Activated CD8-positive, alpha-beta T cell treated with anti-CD3 and anti-CD28 coated beads for 36 hours (primary cell): ENCODE results near the gene SHE. TPM values are rescaled to one million over a fixed set of nuclear protein-coding genes. Genes with fewer than 3 reads are reported as not detected.
"Not testable (repeated sequence)": the region's sequence is repeated elsewhere in the genome, so short reads cannot be mapped to it uniquely, and the experiment has no call there.

Source experiments
- ATAC-seq: fragments of 200-7000 bp; cut with Tn5 transposase; one replicate; pipeline ENCODE4 v1.10.0; 2021; ENCODE audit warnings: mild to moderate bottlenecking, moderate library complexity
- CTCF ChIA-PET: fragments of 350-600 bp; sonication (Branson Sonifier 250); formaldehyde crosslinking; loops from one replicate; lab custom pipeline; 2021; ENCODE audit warnings: antibody characterized with exemption; lab: Charles Lee
- POLR2A ChIA-PET: fragments of 350-600 bp; sonication (Branson Sonifier 250); formaldehyde crosslinking; loops from one replicate; lab custom pipeline; 2021; ENCODE audit warnings: antibody characterized with exemption; lab: Charles Lee
- DNase-seq: peaks from one replicate; pipeline ENCODE4 v3.0.0-alpha.2; 2020
- H3K27ac Mint-ChIP-seq: one replicate; pipeline ENCODE4 v1.8.0; 2021; ENCODE audit warnings: mild to moderate bottlenecking, mixed read lengths
- H3K27me3 Mint-ChIP-seq: one replicate; pipeline ENCODE4 v1.8.0; 2021; ENCODE audit warnings: mixed read lengths
- H3K36me3 Mint-ChIP-seq: one replicate; pipeline ENCODE4 v1.8.0; 2021; ENCODE audit warnings: low read depth, mixed read lengths
- H3K4me1 Mint-ChIP-seq: one replicate; pipeline ENCODE4 v1.8.0; 2021; ENCODE audit warnings: low read depth, mixed read lengths
- H3K4me3 Mint-ChIP-seq: one replicate; pipeline ENCODE4 v1.8.0; 2021; ENCODE audit warnings: mild to moderate bottlenecking, moderate library complexity, mixed read lengths
- H3K9me3 Mint-ChIP-seq: one replicate; pipeline ENCODE4 v1.8.0; 2021; ENCODE audit warnings: mixed read lengths
- intact Hi-C: fragments of 100-400 bp; cut with micrococcal nuclease; formaldehyde crosslinking; loops from one replicate; pipeline ENCODE4 v1.10.0; 2022
- total RNA-seq, 2 experiments: library from RNA; stranded (reverse); gene quantifications; one replicate each; pipeline ENCODE4 v1.2.3, GENCODE V29; 2021
- TF ChIP-seq, protein P1 (sequence below): fragments of 200-600 bp; IDR thresholded peaks from one replicate; pipeline ENCODE4 v1.8.0; 2022; ENCODE audit warnings: antibody characterized with exemption, mild to moderate bottlenecking

SHE gene
- total RNA-seq, 2 experiments from 2014 or later: not detected

DNA sequence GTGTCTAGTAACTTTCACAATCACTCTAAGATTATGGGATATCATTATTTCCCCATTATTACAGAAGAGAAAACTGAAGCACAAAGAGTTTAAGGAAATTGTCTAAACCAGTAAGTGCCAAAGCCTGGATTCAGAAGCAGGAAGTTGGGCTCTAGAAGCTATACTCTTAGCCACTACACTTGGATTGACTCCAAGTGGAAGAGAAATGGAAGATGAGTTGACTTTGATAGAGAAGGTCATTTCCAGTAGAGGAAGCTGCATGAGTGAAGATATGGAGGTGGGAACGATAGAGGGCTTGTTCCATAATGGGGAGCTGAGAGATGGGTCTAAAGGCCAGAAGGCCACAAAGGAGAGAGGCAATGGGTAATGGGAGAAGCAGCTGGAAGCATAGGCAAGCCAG lies 11.9 kb downstream of the SHE start:
- no peaks in the 10 kb centered on the region for H3K9me3 Mint-ChIP-seq
- CTCF ChIA-PET: interaction anchor here (1.6 to 4.7 kb wide), 2 partner anchors 10 to 56 kb away, joined by 5 to 30 read pairs; no protein-coding TSS in a partner anchor
- H3K27ac Mint-ChIP-seq: no peak overlapping the region
- POLR2A ChIA-PET: interaction anchor here (1.0 kb wide), 1 partner anchor 83 kb away, joined by 3 read pairs; no protein-coding TSS in a partner anchor
- DNase-seq (no peak), ATAC-seq (no peak)
- peaks cover 23% of the 10 kb centered on the region for H3K4me1 Mint-ChIP-seq
- intact Hi-C loops: no loop called here
- TF ChIP-seq, protein P1, sequence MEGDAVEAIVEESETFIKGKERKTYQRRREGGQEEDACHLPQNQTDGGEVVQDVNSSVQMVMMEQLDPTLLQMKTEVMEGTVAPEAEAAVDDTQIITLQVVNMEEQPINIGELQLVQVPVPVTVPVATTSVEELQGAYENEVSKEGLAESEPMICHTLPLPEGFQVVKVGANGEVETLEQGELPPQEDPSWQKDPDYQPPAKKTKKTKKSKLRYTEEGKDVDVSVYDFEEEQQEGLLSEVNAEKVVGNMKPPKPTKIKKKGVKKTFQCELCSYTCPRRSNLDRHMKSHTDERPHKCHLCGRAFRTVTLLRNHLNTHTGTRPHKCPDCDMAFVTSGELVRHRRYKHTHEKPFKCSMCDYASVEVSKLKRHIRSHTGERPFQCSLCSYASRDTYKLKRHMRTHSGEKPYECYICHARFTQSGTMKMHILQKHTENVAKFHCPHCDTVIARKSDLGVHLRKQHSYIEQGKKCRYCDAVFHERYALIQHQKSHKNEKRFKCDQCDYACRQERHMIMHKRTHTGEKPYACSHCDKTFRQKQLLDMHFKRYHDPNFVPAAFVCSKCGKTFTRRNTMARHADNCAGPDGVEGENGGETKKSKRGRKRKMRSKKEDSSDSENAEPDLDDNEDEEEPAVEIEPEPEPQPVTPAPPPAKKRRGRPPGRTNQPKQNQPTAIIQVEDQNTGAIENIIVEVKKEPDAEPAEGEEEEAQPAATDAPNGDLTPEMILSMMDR: no peak
- H3K36me3 Mint-ChIP-seq: no peaks in the 10 kb centered on the region
- H3K4me3 Mint-ChIP-seq: no peak overlapping the region
- H3K27me3 Mint-ChIP-seq: peaks cover 6% of the 10 kb centered on the region

DNA sequence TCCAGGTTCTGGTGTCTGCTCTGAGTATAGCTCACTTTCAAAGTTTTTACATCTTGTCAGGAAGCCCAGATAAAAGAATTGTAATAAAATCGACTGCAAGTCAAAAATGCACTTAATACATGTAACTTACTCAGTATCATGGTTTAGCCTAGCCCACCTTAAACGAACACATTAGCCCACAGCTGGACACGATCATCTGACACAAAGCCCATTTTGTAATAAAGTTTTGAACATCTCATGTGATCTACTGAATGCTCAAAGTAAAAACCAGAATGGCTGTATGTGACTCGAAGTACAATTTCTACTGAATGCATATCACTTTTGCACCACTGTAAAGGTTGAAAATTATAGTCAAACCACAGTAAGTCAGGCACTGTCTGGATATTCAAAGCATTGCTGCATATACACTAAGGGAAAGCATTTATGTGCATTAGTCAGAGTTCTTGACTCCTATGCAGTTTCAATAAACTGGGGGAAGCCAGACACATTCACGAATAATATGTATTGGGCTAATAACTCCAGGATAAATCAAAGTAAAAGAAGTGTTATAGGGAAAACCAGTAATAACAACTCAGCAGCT lies 12.4 kb downstream of the SHE start:
- H3K27me3 Mint-ChIP-seq: peaks cover 6% of the 10 kb centered on the region

DNA sequence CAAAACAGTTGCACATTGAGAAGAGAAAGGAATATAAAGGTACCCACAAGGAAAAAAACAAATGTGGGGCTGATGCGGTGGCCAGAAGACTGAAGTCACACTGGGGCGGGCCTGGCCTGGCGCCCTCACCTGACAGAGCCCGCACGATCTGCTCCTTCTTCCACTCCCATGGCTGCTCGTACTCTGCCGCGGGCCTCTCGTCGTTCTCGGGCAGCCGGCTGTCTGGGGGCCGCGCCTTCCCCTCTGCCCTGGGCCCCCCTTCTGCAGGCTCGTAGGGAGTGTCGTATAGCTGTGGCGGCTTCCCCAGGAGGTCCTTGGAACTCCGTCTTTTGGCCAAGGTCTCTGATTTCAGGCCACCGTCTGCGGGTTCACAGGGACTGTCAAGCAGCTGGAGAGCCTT lies 13.3 kb downstream of the SHE start:
- intact Hi-C loops: no loop called here
- H3K27ac Mint-ChIP-seq: no peak overlapping the region
- no peaks in the 10 kb centered on the region for H3K36me3 Mint-ChIP-seq
- DNase-seq: no peak
- TF ChIP-seq, protein P1: no peak
- no peaks in the 10 kb centered on the region for H3K9me3 Mint-ChIP-seq
- peaks cover 6% of the 10 kb centered on the region for H3K27me3 Mint-ChIP-seq
- POLR2A ChIA-PET: no interaction called here
- no peak overlapping the region for H3K4me3 Mint-ChIP-seq
- H3K4me1 Mint-ChIP-seq: peaks cover 22% of the 10 kb centered on the region
- CTCF ChIA-PET: interaction anchor here (4.7 kb wide), 1 partner anchor 9 kb away, joined by 30 read pairs; no protein-coding TSS in a partner anchor
- no peak for ATAC-seq

More for the DNA sequence above, 12.4 kb downstream of the SHE start:
- TF ChIP-seq, protein P1: no peak
- Mint-ChIP-seq H3K9me3 (no peaks in the 10 kb centered on the region), H3K4me1 (peaks cover 23% of the 10 kb centered on the region), H3K36me3 (no peaks in the 10 kb centered on the region), H3K4me3 (no peak overlapping the region), H3K27ac (no peak overlapping the region)
- DNase-seq (no peak), ATAC-seq (no peak)
- POLR2A ChIA-PET: interaction anchor here (1.0 kb wide), 1 partner anchor 83 kb away, joined by 3 read pairs; no protein-coding TSS in a partner anchor
- CTCF ChIA-PET: interaction anchor here (1.6 to 4.7 kb wide), 2 partner anchors 10 to 57 kb away, joined by 5 to 30 read pairs; no protein-coding TSS in a partner anchor
- intact Hi-C loops: no loop called here

DNA sequence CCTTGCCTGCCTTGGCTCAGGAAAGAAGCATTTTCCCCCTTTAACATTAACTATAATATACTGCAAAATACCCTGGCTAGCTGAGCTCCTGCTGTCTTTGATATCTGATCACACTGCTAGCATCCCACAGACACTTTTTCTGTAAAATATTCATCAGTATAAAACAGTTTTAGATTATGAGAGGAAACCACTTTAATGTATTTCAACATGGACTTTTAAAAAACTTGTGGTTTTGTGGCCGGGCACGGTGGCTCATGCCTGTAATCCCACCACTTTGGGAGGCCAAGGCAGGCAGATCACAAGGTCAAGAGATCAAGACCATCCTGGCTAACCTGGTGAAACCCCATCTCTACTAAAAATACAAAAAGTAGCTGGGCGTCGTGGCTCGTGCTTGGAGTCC lies 15.5 kb downstream of the SHE start:
- POLR2A ChIA-PET, intact Hi-C loops, H3K4me1 Mint-ChIP-seq, H3K27ac Mint-ChIP-seq, H3K9me3 Mint-ChIP-seq, H3K36me3 Mint-ChIP-seq, H3K4me3 Mint-ChIP-seq, DNase-seq, H3K27me3 Mint-ChIP-seq, ATAC-seq: not testable (repeated sequence)
- CTCF ChIA-PET: interaction anchor here (0.8 to 4.7 kb wide), 4 partner anchors 7 to 60 kb away, joined by 3 to 30 read pairs (median 4); no protein-coding TSS in a partner anchor

DNA sequence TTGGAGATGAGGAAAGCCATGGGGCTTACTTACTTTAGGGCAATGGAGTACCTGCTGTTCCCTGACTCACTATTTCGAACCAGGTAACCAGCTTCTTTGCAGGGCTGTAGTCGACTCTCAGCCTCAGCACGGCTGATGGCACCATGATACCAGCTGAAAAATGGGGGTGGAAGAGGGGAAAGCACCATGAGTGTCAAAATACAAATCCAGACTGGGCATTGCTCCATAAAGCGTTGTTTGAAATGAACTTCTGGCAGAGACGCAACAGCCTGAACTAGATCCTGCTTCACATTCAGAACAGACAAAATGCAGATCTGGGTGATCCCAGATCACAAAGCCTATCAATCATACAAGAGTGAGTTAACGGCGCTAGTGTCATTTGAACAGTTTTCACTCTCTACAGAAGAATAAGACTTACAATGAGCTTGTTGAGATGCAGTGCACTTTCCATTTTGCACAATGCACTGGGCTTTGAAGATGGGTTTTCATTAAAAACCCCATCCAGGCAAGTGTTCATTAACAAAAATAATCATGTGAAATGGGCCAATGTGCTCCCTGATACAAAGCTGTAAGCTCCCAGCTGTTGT lies 16.2 kb downstream of the SHE start:
- intact Hi-C loops: no loop called here
- no peak for DNase-seq
- ChIA-PET CTCF (interaction anchor here (0.8 to 2.6 kb wide), 3 partner anchors 19 to 61 kb away, joined by 3 to 12 read pairs (median 4); no protein-coding TSS in a partner anchor), POLR2A (no interaction called here)
- TF ChIP-seq, protein P1: no peak
- H3K36me3 Mint-ChIP-seq: no peaks in the 10 kb centered on the region
- no peak overlapping the region for H3K27ac Mint-ChIP-seq
- H3K27me3 Mint-ChIP-seq: peaks cover 5% of the 10 kb centered on the region
- no peak overlapping the region for H3K4me3 Mint-ChIP-seq
- H3K4me1 Mint-ChIP-seq: no peaks in the 10 kb centered on the region
- no peak for ATAC-seq
- no peaks in the 10 kb centered on the region for H3K9me3 Mint-ChIP-seq
